GM18505 (cell line): Measurements from ENCODE around the gene SCN2A.

Experiments
- ATAC-seq: cut with Tn5 transposase; IDR thresholded peaks from one replicate; pipeline ENCODE4 v1.9.1; 2021; ENCODE audit not compliant: unreplicated experiment
- POLR2A ChIP-seq: IDR thresholded peaks from 4 replicates; pipeline ENCODE4 v1.6.1; 2011; ENCODE audit warnings: borderline replicate concordance; ENCODE audit not compliant: insufficient read depth, insufficient read length; ENCODE audit errors: extremely low read depth

The SCN2A gene

GRCh38 chr2:165427686-165428085, 188.5 kb downstream of the SCN2A start:
- no peak for ATAC-seq
- TF ChIP-seq POLR2A, result no peak

- no peak for TF ChIP-seq POLR2A
- ATAC-seq, result no peak
These were observed 189.7 kb downstream of the SCN2A start for GRCh38 chr2:165428926-165429325.

GRCh38 chr2:165431014-165431413, 191.8 kb downstream of the SCN2A start:
- ATAC-seq, result no peak
- TF ChIP-seq POLR2A, result no peak

- no peak for ATAC-seq
- TF ChIP-seq POLR2A, result no peak
These were observed 193.2 kb downstream of the SCN2A start for GRCh38 chr2:165432234-165432966.

GRCh38 chr2:165434865-165435496, 195.8 kb downstream of the SCN2A start:
- TF ChIP-seq POLR2A, result no peak
- ATAC-seq, result no peak

- ATAC-seq, result no peak
- no peak for TF ChIP-seq POLR2A
These were observed 196.4 kb downstream of the SCN2A start for GRCh38 chr2:165435611-165436010.

GRCh38 chr2:165436559-165436958, 197.3 kb downstream of the SCN2A start:
- TF ChIP-seq POLR2A, result no peak
- no peak for ATAC-seq

- no peak for ATAC-seq
- TF ChIP-seq POLR2A, result no peak
These were observed 201.2 kb downstream of the SCN2A start for GRCh38 chr2:165440367-165440766.
